Tracheal epithelial cell (primary cell): ENCODE data around the gene INTS6L. TPM values are rescaled to one million over a fixed set of nuclear protein-coding genes. Genes with fewer than 3 reads are reported as not detected.

Experiments used
- total RNA-seq: library from RNA; depleted of rRNA; stranded (reverse); fragments of >200 nt; gene quantifications from 2 replicates; pipeline ENCODE4 v1.2.1, GENCODE V29; 2014

Gene INTS6L, protein sequence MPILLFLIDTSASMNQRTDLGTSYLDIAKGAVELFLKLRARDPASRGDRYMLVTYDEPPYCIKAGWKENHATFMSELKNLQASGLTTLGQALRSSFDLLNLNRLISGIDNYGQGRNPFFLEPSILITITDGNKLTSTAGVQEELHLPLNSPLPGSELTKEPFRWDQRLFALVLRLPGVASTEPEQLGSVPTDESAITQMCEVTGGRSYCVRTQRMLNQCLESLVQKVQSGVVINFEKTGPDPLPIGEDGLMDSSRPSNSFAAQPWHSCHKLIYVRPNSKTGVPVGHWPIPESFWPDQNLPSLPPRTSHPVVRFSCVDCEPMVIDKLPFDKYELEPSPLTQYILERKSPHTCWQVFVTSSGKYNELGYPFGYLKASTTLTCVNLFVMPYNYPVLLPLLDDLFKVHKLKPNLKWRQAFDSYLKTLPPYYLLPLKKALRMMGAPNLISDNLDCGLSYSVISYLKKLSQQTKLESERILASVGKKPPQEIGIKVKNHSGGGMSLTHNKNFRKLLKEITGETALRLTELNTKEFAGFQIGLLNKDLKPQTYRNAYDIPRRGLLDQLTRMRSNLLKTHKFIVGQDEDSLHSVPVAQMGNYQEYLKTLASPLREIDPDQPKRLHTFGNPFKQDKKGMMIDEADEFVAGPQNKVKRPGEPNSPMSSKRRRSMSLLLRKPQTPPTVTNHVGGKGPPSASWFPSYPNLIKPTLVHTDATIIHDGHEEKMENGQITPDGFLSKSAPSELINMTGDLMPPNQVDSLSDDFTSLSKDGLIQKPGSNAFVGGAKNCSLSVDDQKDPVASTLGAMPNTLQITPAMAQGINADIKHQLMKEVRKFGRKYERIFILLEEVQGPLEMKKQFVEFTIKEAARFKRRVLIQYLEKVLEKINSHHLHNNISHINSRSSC
- total RNA-seq = 2.7 and 5.5 TPM in 2 replicates

DNA sequence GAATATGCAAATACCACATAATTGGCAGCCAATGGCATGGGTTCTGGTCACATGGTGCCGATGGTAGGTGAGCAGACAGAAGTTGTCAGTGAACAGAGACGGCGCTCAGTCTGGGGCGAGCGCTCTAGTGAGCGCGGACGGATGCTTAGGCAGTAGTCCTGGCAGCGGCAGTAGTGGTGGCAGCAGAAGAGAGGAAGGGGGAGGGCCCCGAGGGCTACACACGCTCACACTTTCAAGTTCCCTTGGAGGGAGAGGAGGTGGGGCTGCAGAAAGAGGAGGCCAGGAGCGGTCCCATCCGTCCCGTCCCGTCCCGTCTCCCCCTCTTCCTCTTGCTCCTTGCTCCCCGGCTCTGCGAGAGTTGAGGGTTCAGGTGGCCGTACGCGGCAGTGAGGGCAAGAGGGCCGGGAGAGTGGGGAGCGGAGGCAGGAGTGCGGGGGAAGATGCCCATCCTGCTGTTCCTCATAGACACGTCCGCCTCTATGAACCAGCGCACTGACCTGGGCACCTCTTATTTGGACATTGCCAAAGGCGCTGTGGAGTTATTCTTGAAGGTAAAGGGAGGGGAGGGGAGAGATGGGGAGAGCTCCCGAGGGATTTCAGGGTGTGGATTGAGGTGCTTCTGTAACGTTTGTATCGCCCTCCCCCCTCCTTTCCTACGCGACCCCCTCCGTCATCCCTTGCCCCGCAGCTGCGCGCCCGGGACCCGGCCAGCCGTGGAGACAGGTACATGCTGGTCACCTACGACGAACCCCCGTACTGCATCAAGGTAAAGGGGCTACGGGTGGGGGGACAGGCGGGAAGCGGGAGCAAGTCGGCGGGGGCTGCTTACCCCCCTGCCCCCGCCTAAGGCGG lies at the start of gene INTS6L:
INTS6L (plus strand) TSS at position 108 of the 852 bp plus-strand sequence; CDS start at position 441, 333 bp downstream.

Other genes starting within 250 kb of the INTS6L start
- gene ETDC, start 211.2 kb upstream of the INTS6L start, total RNA-seq = not detected in 2 replicates
- gene ZNF75D, start 176.6 kb upstream of the INTS6L start, total RNA-seq = 3.4 and 4.7 TPM in 2 replicates
- gene ZNF449, start 175.9 kb upstream of the INTS6L start, total RNA-seq = 4.6 and 4.9 TPM in 2 replicates
- gene SMIM10L2A, start 98.7 kb upstream of the INTS6L start, total RNA-seq = 2.2 and 5.5 TPM in 2 replicates
- gene CT45A1, start 193.0 kb downstream of the INTS6L start, total RNA-seq = not detected in 2 replicates
- not detected in 2 replicates for gene CT45A3, start 247.5 kb downstream of the INTS6L start, total RNA-seq